NCI-H187 (cell line): Measurements from ENCODE around the gene HNRNPF.
A peak's percentile ranks its signal among the peaks of the same experiment; 100 is the strongest.

Experiments
- DNase-seq, 2 experiments: peaks; one replicate each; lab custom pipeline; 2025; lab: John Stamatoyannopoulos, UW

The HNRNPF gene

DNA sequence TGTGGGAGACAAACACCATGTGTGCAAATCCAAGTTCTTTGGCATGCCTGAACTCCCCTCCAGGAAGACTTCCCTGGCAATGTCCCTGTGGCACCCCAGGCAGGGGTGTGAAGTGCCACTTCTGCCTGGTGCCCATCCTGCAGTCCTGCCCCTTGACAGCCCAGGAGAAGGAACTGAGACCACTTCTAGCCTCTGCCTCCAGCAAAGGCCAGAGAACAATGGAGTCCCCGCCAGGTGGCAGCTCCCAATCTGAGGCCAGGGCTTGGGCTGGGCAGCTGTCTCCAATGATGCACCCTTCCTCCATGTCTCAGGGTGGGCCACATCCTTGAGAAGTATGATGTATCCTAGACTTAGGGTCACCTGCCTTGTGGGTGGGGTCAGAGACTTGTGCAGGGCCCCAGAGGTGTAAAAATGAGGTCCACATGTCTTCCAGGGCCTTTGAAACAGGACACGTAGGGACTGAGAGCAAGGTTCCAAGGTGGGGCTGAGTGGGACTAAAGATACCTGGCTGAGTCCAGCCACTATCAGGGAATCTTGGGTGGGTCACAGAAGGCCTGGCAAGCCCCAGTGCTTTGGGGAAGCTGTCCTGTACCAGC, 32.1 kb downstream of the HNRNPF start:
- no peak for DNase-seq

DNA sequence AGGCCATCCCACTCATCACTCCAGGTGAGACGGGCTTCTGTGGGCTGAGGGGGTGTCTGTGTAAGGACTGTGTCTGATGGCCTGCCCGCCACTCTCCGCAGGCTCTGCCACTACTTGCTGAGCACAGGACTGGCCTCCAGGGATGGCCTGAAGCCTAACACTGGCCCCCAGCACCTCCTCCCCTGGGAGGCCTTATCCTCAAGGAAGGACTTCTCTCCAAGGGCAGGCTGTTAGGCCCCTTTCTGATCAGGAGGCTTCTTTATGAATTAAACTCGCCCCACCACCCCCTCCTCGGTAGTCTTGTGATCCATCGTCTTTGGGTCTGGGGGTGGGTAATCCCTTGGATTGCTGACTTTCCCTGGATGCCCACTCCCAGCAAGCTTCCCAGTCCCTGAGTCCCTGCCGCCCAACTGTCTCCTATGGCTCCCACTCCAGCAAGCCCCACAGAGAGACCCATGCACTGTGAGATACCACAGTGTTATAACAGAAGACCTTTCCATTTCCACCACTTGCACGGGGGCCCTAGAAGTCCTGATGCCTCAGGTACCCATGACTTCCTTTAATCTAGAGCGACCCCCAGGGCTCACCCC, 32.8 kb downstream of the HNRNPF start:
- DNase-seq = no peak

DNA sequence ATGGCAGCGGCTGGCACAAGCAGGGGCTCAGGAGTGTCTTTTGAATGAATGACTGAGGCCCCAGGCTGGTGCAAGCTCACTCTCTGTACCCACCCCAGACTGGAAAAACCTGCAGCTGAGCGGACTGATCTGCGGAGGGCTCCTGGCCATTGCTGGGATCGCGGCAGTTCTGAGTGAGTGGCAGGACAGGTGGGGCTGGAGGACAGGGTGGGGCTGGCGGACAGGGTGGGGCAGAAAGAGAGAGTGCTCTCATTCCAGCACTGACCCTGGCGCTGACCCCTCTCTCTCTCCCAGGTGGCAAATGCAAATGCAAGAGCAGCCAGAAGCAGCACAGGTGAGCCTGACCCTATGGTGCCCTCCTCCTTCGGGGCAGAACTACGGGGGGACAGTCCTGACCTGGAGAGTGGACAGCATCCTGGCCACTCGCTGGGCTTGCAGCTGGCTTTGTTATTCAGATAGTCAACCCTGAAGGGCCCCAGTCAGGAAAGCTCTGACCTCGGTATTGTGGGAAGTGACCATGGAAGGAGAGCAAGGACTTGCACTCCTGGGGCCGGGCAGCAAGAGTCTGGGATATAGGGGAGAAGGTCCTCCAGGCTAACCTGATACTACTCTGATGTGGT, 33.5 kb downstream of the HNRNPF start:
- DNase-seq = no peak

DNA sequence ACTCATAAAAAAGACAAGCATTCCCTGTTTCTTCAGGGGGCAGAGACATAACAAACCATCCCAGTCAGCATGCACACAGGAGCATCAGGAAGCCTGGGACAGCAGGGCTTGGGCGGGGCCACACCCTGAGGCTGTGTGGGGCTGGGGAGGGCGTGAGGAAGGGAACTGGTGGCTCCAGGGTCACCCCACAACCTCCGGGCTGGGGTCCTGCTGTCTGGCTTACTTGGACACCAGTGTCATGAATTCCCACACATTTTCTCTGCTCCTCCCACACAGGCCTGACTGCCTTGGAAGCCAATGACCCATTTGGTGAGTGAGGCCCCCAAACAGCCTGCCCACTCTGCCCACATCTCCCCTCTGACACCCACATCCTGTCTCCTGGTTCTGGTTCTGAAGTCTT, 34.8 kb downstream of the HNRNPF start:
- no peak for DNase-seq

DNA sequence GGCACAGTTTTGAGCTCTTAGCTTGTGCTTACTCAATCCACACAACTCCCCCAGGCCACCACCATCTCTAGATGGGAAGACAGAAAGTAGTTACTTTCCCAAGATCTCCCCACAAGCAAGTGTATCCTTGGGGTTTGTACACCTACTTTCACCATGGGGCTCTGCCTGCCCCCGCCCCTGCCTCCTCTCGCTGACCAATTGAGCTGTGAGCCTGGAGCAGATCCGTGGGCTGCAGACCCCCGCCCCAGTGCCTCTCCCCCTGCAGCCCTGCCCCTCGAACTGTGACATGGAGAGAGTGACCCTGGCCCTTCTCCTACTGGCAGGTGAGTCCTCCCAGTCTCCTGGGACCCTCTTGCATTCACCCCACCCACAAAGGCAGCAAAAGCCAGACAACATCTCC, 35.5 kb downstream of the HNRNPF start:
- no peak for DNase-seq

DNA sequence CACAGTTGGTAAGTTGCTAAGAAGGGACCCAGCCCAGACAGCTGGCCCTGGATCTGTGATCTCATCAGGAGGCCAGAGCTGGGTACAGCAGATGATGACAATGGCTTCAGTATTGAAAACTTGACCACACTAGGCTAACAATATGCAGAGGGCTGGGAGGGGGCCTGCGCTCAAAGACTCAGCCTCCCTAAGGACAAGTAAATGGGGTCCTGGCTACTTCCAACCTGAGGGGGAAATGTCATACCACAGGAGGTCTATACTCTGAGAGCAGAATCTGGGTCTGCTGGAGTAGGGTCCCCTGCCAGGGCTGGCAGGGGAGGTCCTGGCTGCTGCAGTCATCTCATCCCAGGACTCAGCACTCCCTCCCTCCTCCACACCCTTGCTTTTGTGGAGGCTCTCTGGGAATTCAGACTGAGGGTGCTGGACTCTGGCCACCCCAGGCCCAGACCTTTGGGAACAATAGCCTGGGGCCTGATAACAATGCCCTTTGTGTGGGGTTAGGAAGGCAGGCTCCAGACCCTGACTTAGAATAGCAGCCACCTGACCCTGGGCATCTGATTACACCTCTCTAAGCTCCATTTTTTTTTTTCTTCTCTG, 36.1 kb downstream of the HNRNPF start:
- DNase-seq = no peak

DNA sequence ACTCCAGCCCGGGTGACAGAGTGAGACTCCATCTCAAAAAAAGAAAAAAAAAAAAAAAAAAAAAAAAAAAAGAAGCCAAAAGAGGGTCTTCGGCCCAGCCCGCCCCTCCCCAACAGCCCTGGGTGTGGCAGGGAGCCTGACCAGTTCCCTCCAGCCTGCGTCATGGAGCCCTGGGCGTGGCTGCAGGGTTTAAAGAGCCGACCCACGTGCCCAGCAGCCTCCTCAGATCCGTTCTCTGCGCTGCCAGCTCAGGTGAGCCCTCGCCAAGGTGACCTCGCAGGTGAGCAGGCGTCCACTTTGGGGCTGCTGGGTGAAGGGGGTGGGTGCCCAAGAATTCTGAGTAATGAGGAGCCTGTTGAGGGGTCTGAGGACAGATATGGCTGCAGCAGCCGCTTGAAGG, 37.6 kb downstream of the HNRNPF start, which contains the start of gene FXYD4:
Gene FXYD4 (plus strand): TSS at position 219 of the 400 bp plus-strand sequence. CDS start 2,111 bp downstream, outside the sequence.
- no peak for DNase-seq

DNA sequence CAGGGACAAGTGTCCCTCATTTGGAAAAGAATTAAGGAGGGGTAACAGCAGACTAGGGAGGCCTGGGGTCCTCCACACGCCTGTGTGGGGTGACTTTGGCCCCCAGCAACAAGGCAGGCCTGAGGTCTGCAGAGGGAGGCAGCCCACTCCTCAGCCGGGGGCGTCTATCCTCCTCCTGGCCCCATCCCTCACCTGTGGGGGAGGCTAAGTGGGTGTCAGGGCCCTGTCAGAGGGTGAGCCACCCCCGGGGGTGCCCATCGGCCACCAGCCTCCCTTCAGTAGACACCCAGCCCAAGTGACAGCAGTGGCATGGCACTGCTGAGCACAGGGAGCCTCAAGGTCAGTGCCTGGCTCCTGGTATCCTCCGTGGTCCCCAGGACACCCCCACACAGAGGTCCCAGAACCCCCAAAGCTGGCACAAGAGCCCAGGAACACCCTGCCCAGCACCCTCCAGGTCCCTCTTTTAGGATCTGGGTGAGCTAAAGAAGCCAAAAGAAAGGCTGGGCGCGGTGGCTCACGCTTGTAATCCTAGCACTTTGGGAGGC, 38.2 kb downstream of the HNRNPF start:
- no peak for DNase-seq

DNA sequence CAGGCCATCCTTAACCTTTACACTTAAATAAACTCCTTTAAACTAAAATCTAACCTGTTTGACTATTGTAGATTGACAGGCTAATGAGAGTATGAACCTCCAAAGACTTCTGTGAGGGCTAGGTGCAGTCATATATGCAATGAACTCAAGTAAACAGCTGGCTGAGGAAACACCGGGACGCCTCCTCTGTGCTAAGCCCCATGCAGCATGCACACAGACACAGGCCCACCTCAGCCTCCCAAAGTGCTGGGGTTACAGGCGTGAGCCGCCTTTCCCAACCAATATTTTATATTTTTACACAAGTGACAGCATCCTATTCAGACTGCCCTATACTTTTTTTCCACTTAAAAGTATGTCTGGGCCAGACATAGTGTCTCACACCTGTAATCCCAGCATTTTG, 39.1 kb downstream of the HNRNPF start:
- no peak for DNase-seq

DNA sequence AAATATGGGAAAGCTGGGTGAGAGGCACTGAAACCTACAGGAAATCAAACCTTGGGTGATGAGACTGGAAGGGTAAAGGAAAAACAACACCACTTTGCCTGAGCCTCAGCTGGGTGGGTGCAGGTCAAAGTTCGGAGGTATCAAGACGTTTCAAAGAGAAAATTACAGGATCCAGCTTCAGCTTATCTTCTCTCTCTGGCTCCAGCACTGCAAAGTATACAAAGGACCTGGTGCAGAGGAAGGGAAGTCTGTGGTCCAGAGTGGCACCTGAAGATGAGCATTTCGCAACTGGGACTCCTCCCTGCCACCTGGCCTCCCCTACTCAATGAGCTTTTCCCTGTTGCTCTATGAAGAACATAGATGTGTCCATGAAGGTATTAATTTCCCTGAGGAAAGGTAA, 44.0 kb downstream of the HNRNPF start:
- DNase-seq = no peak

DNA sequence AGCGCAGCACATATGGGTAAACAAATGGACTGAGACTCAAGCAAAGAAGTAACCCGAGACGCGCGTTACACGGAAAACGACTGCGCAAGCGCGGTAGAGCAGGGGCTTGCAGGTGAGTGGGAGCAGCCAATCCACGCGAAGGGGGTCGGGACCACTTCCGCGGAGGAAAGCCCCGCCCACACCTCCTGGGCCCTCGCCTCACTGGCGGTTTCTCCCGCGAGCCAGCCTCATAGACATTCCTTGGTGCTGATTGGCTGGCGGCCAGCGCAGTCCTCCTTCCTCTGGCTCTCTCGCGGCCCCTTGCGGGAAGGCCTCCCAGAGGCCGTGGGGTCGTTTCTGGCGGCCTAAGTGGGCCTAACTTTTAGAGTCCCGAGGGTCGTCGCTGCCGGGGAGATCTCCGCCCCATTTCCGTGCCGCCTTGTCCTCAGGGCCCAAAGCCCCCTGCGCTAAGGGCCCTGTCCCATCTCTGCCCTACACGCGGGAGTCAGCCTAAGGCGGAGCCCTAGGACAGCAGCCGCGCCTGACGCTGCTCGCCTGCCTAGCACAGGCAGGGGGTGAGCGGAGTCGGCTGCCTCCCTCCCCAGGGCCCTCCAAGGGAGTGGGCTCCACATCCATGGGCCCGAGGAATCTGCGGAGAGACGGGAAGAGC, 46.7 kb downstream of the HNRNPF start:
- peak; percentile 90 to 94 for DNase-seq

DNA sequence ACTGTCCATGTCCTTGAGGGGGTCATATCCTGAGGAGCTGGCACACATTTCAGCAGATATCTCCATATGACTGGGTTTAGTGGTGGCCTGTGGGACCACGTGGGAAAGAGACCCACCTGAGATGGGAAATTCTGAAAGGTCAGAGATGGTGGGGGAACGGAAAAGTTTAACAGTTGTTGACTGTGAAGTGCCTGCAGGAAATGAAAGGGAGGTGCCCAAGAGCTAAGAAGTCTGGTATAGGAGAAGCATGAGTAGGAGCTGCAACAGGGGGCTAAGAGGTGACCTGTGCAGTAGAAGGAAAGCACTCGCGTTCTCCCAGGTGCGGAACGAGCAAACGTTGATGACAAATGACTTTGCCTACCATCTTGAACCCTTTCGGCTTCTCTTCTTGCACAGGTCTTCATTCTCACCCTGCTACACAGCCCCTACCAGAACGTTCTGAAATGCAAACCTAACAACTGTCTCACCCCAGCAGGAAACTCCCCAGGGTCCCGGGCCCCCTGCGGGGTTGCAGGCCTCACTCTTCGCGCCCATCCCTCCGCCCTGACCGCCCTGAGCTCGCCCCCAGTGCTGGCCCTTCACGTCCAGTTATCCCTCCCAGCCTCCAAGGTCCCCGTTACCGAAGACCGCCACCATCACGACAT, 47.3 kb downstream of the HNRNPF start:
- no peak for DNase-seq

DNA sequence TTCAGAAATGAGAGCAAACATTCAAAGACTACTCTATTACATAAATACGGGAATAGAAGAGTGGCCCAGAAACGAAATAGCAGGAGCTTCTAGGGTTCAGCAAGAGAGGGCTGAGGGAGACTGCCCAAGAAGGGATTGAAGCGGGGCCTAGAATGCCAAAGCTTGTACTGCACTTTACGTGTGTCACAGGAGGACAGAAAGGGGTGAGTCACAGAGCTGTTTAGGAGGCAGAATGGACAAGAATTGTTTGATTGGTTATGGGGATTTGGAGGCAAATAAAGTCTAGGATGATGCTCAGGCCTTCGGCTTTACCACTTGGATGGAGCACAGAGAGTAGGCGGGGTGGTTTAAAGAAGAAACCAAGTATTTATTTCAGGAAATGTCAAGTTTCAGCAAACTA, 48.9 kb downstream of the HNRNPF start:
- no peak for DNase-seq

DNA sequence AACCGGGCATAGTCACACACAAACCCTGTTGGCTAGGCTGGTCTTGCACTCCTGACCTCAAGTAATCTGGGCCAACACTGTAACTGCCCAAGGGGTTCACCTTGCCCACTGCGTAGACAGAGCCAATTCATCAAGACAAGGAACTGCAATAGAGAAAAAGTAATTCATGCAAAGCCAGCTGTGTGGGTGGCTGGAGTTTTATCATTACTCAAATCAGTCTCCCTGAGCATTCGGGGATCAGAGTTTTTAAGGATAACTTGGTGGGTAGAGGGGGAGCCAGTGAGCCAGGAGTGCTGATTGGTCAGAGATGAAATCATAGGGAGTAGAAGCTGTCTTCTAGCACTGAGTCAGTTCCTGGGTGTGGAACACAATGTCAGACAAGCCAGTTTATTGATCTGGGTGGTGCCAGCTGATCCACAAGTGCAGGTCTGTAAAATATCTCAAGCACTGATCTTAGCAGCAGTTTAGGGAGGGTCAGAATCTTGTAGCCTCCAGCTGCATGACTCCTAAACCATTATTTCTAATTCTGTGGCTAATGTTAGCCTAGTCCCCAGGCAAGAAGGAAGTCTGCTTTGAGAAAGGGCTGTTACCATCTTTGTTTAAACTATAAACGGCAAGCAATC, 53.1 kb downstream of the HNRNPF start:
- no peak for DNase-seq

DNA sequence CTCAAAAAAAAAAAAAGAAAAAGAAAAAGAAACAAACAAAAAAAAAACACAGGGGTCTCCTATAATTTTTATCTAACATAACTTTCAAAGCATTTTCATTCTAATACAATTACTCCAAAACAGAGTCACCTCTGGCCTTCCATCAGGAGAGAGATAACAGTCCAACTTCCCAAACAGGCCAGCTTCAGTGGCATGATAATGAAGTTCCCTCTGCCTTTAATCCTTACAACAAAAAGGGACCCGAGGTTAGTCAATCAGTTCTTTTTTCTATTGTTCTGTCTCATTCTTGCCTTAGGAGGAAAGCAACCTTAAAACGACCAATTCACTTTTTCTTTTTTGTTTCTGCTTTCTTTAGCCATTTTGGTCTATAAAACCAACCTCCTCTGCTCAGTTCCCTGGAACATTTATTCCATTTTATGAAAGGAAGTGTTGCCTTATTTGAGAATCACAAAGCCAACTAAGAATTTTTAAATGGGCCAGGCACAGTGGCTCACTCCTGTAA, 54.1 kb downstream of the HNRNPF start:
- DNase-seq = no peak

DNA sequence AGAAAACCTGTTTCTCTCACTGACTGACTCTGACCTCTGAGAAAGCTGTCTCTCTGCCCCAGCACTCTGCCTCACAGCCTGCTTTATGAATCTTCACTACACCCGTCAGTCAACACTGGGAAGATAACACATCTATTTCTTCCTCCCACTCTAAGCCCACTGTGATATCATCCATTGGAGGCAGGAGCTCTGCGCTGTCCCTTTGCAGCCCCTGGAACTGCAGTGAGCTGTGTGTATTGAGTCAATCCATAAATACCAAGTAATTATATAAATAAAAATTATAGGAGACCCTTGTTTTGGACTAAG, 54.7 kb downstream of the HNRNPF start:
- no peak for DNase-seq

DNA sequence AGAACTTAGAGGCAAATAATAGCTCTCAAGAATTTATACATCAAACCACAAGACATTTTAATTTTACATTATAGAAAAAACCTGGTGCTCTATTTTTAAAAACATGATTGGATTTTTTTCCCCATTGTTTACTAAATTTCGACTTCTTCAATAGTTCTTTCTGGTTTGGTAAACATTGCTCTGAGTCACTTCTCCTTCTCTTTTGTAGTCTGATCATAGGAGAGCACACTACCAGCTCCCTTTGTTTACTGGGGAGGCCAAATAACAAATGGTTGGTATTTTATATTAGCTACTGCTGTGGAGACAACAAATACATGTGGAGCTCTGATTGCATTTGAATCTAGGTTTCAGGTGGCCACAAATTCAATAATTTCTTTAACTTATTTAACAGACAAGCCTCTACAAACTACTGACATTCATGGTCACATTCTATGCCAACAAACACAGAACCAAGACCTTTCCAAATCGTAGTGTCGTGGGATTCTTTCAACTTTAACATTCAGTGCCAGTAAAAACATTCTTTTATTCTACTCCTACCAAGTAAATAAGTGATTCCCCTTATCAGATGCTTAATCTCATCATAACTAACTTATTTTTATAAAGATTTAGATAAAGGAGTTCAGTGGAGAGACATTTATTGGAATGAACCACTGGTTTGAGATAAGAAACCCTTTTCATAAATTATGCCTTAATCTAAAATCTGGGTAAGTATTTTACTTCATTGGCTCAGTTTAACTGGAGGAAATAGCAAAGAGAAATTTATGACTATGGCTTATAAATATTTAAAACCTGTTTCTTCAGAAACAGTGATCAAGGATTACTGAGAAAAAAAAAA, 55.3 kb downstream of the HNRNPF start:
- no peak for DNase-seq

DNA sequence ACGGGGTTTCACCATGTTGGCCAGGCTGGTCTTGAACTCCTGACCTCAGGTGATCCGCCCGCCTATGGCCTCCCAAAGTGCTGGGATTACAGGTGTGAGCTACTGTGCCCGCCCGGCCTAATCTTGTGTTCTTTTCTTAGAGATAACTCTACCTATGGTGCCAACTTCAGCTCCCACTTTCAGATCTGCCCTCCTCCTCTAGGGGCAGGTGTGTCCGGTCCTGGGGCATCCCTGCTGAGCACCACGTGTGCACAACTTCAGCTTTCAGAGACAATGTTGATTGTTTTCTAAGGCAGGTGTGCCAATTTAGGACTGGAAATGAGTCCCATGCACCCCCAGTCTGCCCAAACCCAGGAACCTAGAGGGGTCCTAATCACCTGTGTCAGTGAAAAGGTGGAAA, 56.0 kb downstream of the HNRNPF start:
- no peak for DNase-seq

DNA sequence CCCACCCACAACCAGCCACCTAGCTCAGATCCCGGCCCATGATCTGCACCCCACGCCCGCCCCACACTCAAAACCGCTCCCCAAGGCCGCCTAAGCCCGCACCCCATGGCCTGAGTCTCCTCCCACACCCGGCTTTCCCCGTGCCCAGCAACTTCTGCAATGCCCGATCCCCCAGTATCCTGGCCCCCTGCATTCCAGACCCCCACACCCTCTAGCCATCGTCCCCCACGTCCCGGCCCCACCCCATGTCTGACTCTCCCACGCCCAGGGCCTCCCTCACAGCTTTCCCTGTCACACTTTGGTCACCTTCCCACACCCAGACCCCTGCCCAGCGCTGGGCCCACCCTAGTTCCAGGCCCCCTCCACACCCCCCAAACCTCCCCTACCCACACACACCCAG, 57.7 kb downstream of the HNRNPF start:
- no peak for DNase-seq

DNA sequence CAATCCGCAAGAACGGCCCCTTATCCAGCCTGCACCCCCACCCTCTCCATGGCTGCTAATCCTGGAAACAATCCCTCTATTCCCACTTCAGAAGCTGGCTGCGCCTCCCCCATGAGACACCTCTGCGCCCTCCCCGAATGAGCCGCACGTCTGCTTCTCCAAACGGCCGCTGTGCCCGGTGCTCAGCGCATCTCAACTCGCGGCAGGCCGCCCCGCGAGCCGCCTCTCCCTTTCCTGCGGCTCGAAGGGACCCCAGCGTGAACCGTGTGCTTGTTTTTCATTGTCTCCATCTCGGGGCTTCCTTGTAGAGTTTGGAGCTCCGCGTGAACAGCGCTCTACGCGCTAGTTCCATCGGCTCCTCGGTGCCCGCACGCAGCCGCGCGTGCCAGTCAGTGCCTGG, 58.3 kb downstream of the HNRNPF start:
- no peak for DNase-seq

DNA sequence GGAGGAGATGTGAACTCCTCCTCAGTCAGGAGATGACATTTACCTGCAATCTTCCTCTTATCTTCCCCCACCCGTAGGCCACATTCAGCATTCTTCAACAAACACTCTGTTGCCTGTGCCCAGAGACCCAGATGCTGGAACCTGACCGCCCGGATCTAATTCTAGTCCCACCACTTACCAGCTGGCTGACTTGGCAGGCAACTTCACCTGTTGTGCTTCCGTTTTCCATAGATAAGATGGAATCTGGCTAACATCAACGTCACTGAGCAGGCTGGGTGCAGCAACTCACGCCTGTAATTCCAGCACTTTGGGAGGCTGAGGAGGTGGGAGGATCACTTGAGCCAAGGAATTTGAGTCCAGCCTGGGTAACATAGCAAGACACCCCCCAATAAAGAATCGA, 58.8 kb downstream of the HNRNPF start:
- no peak for DNase-seq
